Measurements from ENCODE around the gene ARHGAP32. TPM values are rescaled to one million over a fixed set of nuclear protein-coding genes. Genes with fewer than 3 reads are reported as not detected.

ARHGAP32 gene
- 0.54 TPM for polyA plus RNA-seq

DNA sequence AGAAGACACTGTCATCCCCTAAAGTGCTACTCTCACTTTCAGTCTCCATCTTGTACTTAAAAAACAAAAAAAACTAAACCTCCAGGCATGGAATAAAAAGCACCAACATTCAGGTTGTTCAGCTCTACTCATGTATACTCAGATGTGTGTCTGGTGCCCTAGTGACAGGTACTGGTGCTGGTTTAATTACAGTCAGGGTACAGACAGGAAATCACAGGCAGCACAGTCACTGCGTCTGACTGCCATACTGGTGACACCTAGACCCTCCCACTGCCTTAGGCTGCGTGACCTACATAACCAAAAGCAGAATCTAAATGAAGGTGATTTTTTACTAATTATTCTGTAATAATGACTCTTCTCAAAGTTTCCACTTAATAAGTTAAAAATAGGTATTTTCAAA lies at the start of gene ARHGAP32:
Gene ARHGAP32, minus strand, starts transcription at position 176 of the 400 bp plus-strand sequence. Its CDS starts 127 bp downstream, at position 49.
- no peak within 1 kb of the TSS for H3K27ac Mint-ChIP-seq
- H3K36me3 Mint-ChIP-seq = no peaks in the 10 kb centered on the region
- H3K4me1 Mint-ChIP-seq = no peaks in the 10 kb centered on the region
- peaks cover 0 to 9% (median 2%) of the 10 kb centered on the region in 3 donors for H3K9me3 Mint-ChIP-seq
- H3K4me3 Mint-ChIP-seq = no peak within 1 kb of the TSS
- no peaks in the 10 kb centered on the region for H3K27me3 Mint-ChIP-seq

DNA sequence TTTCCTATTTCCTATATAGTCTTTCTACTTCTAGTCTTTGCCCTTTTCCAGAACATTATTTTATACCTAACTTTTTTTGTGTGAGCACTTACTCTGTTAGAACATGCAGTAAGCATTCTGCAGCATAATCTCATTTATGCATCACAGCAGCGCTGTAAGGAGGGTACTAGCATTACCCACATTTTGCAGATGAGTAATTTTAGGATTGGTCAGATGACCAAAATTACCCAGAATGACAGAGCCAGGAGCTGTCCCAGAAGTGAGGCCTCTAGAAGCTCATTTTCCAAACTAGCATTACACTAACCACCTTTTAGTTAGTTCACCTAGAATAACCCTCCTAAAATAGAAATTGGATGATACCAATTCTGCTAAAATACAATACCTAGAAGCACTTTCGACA lies 47.1 kb upstream of the ARHGAP32 start:
- H3K4me1 Mint-ChIP-seq = peaks cover 0 to 3% (median 0%) of the 10 kb centered on the region in 3 donors
- no peak overlapping the region for H3K4me3 Mint-ChIP-seq
- no peaks in the 10 kb centered on the region for H3K36me3 Mint-ChIP-seq
- H3K27me3 Mint-ChIP-seq = peaks cover 1% of the 10 kb centered on the region
- H3K27ac Mint-ChIP-seq = no peak overlapping the region
- peaks cover 0 to 4% (median 3%) of the 10 kb centered on the region in 3 donors for H3K9me3 Mint-ChIP-seq

DNA sequence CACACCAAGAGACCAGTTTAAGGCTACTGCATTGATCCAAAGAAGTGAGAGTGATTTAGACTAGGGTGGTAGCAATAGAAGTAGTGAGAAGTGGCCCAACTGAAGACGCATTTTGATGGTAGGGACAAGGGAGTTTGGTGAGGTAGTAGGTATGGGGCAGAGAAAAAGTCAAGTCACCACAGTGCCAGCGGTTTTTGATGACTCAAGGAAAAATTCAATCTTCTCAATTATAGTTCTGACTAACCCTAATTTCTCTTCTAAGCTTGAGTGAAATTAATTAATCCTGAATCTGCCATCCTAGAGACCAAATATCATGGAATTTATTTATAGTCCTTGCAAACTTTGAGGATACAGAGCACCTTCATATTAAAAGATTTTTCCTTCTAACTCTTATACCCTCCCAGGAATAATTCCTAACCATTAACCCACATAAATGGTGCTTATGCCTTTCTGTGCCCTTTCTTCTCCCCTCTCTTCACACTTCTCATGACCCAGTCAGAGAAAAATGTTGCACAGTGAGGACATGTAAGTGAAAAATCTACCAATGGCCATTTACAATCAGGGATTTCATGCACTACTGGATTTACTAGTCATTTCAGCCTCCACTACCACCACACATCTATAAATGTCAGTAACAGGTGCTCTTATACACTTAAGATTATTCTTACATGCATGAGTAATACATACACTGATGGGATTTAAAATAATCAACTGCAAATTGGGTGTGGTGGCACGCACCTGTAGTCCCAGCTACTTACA lies 45.9 kb upstream of the ARHGAP32 start:
- H3K9me3 Mint-ChIP-seq = peaks cover 0 to 4% (median 0%) of the 10 kb centered on the region in 3 donors
- no peak overlapping the region for H3K27ac Mint-ChIP-seq
- no peaks in the 10 kb centered on the region for H3K36me3 Mint-ChIP-seq
- H3K4me3 Mint-ChIP-seq = no peak overlapping the region
- peaks cover 1% of the 10 kb centered on the region for H3K27me3 Mint-ChIP-seq
- peaks cover 0 to 3% (median 0%) of the 10 kb centered on the region in 3 donors for H3K4me1 Mint-ChIP-seq

DNA sequence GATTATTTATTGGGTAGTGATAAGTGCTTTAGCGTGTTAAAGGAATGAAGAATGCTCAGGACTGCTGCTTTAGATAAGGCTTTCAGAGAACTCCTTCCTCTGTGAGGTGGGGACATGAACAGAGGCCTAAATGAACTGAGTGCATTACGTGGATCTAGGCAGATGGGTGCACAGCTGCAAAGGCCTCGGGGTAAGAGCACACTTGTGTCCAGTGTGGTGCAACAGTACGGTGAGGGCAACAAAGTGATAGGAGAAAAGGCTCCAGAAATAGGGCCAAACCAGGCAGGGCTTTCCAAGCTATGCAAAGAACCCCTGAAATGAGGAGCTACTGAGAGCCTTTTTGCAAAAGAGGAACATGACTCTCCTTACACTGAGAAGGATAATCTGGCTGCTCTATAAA lies 45.3 kb upstream of the ARHGAP32 start:
- Mint-ChIP-seq H3K4me1 (no peaks in the 10 kb centered on the region), H3K36me3 (no peaks in the 10 kb centered on the region), H3K9me3 (peaks cover 0 to 4% (median 0%) of the 10 kb centered on the region in 3 donors), H3K4me3 (no peak overlapping the region), H3K27ac (no peak overlapping the region), H3K27me3 (peaks cover 1% of the 10 kb centered on the region)

DNA sequence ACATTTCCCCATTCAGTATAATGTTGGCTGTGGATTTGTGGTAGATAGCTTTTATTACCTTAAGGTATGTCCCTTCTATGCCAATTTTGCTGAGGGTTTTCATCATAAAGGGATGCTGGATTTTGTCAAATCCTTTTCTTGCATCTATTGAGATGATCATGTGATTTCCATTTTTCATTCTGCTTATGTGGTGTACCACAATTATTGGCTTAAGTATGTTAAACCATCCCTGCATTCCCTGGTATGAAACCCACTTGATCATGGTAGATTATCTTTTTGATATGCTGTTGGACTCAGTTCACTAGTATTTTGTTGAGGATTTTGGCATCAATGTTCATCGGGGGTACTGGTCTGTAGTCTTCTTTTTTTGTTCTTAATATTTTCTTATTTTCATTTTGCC lies 44.7 kb upstream of the ARHGAP32 start:
- no peaks in the 10 kb centered on the region for H3K36me3 Mint-ChIP-seq
- H3K27me3 Mint-ChIP-seq = peaks cover 1% of the 10 kb centered on the region
- peaks cover 0 to 4% (median 1%) of the 10 kb centered on the region in 3 donors for H3K9me3 Mint-ChIP-seq
- no peaks in the 10 kb centered on the region for H3K4me1 Mint-ChIP-seq
- H3K4me3 Mint-ChIP-seq = no peak overlapping the region
- no peak overlapping the region for H3K27ac Mint-ChIP-seq

DNA sequence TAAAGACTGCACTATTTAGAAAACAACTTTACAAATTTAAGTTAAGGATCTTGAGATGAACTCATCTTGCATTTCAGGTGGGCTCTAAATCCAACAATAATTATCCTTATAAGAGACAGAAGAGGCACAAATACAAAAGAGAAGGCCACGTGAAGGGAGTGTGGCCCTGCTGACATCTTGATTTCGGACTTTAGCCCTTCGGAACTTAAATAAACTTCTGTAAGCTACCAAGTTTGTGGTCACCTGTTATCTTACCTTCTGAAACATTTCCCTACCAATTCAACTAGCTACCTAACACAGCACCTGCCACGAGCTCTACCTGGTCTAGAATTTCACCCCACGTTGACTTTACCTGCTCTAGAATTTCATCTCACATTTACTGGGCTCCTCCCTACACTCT lies 42.9 kb upstream of the ARHGAP32 start:
- H3K27ac Mint-ChIP-seq = no peak overlapping the region
- H3K9me3 Mint-ChIP-seq = peaks cover 0 to 4% (median 1%) of the 10 kb centered on the region in 3 donors
- no peaks in the 10 kb centered on the region for H3K27me3 Mint-ChIP-seq
- no peaks in the 10 kb centered on the region for H3K36me3 Mint-ChIP-seq
- no peak overlapping the region for H3K4me3 Mint-ChIP-seq
- no peaks in the 10 kb centered on the region for H3K4me1 Mint-ChIP-seq

DNA sequence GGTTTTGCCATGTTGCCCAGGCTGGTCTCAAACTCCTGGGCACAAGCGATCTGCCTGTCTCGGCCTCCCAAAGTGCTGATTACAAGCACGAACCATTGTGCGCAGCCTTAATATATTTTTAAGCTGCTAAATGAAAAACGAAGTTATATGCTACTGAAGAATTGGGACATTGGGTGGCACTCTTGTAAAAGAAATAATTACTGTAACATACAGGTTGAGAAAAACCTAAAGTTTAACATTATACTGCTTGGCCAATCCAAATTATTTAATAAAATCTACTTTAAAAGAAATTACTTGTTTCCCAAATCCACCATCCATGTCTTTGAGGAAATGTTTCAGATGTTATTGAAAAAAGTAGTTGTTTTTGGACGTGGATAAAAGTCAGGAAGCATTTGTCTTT lies 37.9 kb upstream of the ARHGAP32 start:
- Mint-ChIP-seq H3K36me3 (peaks cover 3% of the 10 kb centered on the region), H3K27ac (no peak overlapping the region), H3K4me1 (no peaks in the 10 kb centered on the region), H3K4me3 (no peak overlapping the region), H3K9me3 (peaks cover 9 to 30% (median 11%) of the 10 kb centered on the region in 3 donors), H3K27me3 (no peaks in the 10 kb centered on the region)

DNA sequence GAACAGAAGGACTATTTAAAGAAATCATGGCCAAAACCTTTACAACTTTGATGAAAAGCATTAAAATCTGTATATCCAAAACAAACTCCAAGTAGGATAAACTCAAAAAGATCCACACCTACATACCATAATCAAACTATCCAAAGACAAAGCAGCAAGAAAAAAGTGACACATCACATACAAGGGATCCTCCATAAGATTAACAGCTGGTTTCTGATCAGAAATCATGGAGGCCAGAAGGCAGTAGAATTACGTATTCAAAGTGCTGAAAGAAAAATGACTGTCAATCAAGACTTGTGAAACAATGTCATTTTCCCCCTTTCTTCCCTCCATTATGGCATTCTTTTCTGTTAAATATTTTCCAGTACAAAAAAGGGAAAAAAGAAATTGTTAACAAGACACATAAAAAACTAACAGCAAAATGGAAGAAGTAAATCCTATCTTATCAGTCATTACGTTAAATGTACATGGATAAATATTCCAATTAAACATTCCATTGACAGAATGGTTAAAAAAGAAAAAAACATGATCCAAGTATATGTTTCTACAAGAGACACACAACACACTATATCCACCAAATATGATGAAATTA lies 34.2 kb upstream of the ARHGAP32 start:
- Mint-ChIP-seq H3K4me3 (no peak overlapping the region), H3K4me1 (no peaks in the 10 kb centered on the region), H3K9me3 (peaks cover 8 to 30% (median 11%) of the 10 kb centered on the region in 3 donors), H3K27ac (peak overlapping the region in 1 of 3 donors; percentile 26), H3K36me3 (peaks cover 5% of the 10 kb centered on the region), H3K27me3 (no peaks in the 10 kb centered on the region)

DNA sequence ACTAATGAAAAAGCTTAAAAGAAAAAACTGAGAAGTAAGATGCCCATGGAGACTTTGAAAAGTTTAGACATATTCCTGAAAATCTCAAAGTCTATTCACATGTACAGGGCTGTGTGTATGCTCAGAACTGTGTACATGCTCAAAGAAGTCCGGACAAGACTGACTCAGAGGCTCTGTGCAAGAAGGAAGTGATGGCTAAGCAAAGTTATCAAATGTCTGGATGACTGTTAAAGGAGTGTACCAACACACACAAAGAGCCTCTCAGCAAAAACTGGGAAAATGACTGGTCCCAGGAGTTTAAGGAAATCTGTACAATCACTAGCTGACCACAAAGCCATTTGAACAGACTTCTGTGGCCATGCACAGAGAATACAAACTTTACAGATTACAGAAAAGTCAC lies 33.1 kb upstream of the ARHGAP32 start:
- H3K27ac Mint-ChIP-seq = no peak overlapping the region
- peaks cover 5% of the 10 kb centered on the region for H3K36me3 Mint-ChIP-seq

DNA sequence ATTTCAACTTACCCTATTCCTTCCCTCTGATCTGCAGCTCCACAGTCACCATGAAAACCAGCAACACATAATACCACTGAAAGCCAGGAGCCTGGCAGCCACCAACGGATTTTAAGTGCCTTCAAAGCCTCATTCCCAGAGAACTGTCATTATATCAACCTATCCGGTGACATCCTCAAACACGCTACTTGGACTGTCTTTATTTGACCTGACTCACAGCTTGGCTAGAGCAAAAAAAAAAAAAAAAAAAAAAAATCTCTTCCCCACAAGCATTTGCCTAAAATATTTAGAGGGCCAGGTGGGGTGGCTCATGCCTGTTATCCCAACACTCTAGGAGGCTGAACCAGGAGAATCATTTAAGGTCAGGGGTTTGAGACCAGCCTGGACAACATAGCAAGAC lies 32.4 kb upstream of the ARHGAP32 start:
- Mint-ChIP-seq H3K9me3 (peaks cover 8 to 30% (median 11%) of the 10 kb centered on the region in 3 donors), H3K4me1 (no peaks in the 10 kb centered on the region), H3K4me3 (no peak overlapping the region), H3K27me3 (no peaks in the 10 kb centered on the region), H3K36me3 (peaks cover 7% of the 10 kb centered on the region), H3K27ac (no peak overlapping the region)

More for the DNA sequence above, 33.1 kb upstream of the ARHGAP32 start:
- Mint-ChIP-seq H3K27me3 (no peaks in the 10 kb centered on the region), H3K4me3 (no peak overlapping the region), H3K4me1 (no peaks in the 10 kb centered on the region), H3K9me3 (peaks cover 8 to 30% (median 11%) of the 10 kb centered on the region in 3 donors)

DNA sequence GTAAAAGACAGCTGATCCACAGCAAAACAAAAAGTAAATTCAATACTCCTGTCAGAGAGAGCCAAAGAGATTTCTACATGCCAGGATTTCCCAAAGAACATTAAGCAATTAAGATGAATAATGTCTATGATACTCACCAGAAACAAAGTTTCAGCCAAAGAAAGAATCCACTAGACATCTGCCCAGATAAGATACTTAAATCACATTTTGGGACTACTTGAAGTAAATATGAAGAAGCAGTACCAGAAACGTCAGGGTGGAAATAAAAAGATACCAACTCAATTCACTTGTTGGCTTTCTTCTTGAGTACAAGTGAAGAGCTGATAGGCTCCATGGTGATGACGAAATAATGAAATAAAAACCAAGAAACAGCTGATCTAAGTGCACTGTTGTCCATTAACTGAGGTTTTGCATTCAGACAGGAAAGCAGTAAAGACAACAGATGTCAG lies 31.6 kb upstream of the ARHGAP32 start:
- Mint-ChIP-seq H3K36me3 (peaks cover 7% of the 10 kb centered on the region), H3K9me3 (peaks cover 8 to 30% (median 11%) of the 10 kb centered on the region in 3 donors), H3K27me3 (no peaks in the 10 kb centered on the region), H3K4me1 (no peaks in the 10 kb centered on the region), H3K27ac (no peak overlapping the region), H3K4me3 (no peak overlapping the region)

DNA sequence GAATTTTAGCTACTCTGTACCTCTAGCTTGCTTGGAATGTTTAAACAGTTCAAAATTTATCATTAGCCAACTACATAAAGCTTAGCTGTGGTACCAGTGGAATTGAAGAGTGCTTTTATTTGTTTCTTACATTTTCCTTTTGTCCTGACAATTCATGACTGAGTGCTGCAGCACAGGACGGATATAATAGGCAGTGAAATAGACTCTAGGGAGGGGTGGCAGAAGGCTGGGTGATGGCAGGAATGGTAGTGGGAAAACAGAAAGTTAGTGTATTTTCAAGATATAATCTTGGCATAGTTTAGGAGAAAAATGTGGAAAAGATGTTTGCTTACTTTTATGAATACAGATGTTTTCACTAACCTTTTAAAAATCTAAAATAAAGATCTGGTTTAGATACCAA lies 31.1 kb upstream of the ARHGAP32 start:
- Mint-ChIP-seq H3K4me3 (no peak overlapping the region), H3K4me1 (peaks cover 0 to under 1% (median 0%) of the 10 kb centered on the region in 3 donors), H3K27me3 (no peaks in the 10 kb centered on the region), H3K27ac (no peak overlapping the region), H3K36me3 (peaks cover 7% of the 10 kb centered on the region), H3K9me3 (peaks cover 8 to 29% (median 11%) of the 10 kb centered on the region in 3 donors)

DNA sequence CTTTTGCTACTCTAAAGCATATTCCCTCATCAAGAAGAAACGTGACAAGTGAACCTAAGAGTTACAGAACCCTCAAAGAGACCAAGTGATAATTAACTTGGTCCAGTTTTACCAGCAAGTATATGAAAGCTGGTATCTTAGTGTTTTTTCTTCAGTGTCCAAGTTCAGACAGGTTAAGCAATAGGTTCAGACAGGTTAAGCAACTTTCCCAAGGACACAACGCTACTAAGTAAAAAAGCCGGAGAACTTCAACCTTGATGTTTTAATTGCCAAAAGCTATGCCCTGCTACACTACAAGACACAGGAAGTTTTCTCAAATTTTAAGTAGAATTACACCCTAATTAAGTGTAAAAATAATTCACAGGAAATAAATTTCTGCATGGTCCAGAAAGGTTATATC lies 30.0 kb upstream of the ARHGAP32 start:
- H3K4me1 Mint-ChIP-seq = peaks cover 0 to 2% (median 0%) of the 10 kb centered on the region in 3 donors
- peaks cover 8 to 18% (median 11%) of the 10 kb centered on the region in 3 donors for H3K9me3 Mint-ChIP-seq
- H3K36me3 Mint-ChIP-seq = peaks cover 4% of the 10 kb centered on the region
- no peaks in the 10 kb centered on the region for H3K27me3 Mint-ChIP-seq
- no peak overlapping the region for H3K27ac Mint-ChIP-seq
- H3K4me3 Mint-ChIP-seq = no peak overlapping the region

DNA sequence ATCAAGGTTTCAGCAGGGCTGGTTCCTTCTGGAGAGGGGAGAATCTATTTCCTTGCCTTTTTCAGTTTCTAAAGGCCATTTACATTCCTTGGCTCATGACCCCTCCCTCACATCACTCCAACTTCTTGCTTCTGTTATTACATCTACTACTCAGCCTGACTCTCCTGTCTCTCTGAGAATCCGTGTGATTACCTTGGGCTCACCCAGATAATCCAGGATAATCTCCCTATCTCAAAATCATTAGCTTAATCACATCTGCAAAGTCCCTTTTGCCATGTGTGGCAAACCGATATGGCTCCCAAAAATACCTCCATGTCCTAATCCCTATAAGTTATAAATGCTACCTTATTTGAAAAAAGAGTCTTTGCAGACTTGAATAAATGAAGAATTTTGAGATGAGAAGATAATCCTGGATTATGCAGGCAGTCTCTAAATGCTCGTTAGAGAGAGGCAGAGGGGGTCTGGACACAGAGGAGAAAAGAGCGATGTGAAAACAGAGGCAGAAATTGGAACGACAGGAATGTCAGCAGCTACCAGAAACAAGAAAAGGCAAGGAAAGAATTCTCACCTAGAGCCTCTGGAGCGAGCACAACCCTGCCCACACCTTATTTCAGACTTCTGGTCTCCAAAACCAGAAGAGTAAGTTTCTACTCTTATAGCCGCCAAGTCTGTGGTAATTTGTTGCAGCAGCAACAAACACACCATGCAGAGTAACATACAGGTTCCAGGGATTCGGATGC lies 23.6 kb upstream of the ARHGAP32 start:
- Mint-ChIP-seq H3K4me3 (no peak overlapping the region), H3K27me3 (no peaks in the 10 kb centered on the region), H3K27ac (no peak overlapping the region), H3K36me3 (peaks cover 2% of the 10 kb centered on the region), H3K9me3 (peaks cover 0 to 7% (median 2%) of the 10 kb centered on the region in 3 donors), H3K4me1 (peaks cover 0 to 2% (median 0%) of the 10 kb centered on the region in 3 donors)

DNA sequence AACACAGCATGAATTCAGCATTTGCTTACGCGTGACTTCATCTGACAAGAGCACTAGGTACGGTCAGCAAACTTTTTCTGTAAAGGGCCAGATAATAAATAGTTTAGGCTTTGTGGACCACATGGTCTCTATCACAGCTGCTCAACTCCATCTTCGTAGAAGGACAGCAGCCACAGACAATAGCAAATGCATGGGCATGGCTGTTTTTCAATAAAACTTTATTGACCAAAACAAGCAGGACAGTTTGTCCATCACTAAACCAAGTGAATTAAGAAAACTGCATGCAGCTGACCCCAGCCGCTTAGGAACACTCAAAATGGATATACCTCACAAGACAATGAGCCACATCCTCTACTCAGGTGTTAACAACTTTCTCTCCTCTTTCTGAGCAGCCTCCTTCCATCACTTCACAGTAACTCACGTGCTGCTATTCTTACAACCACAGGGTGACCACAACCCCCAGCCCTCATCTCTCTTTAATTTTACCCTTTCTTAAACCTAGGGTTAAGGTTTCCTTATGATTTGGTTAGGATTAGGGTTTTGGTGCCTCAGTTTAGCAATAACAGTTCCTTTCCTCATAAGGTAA lies 22.7 kb upstream of the ARHGAP32 start:
- no peak overlapping the region for H3K27ac Mint-ChIP-seq
- no peak overlapping the region for H3K4me3 Mint-ChIP-seq
- H3K36me3 Mint-ChIP-seq = peaks cover 2% of the 10 kb centered on the region
- H3K27me3 Mint-ChIP-seq = no peaks in the 10 kb centered on the region
- H3K4me1 Mint-ChIP-seq = peaks cover 0 to 3% (median 0%) of the 10 kb centered on the region in 3 donors
- peaks cover 0 to 7% (median 2%) of the 10 kb centered on the region in 3 donors for H3K9me3 Mint-ChIP-seq
